SK-MEL-5 (cell line): Measurements from ENCODE around the gene RACGAP1. TPM values are rescaled to one million over a fixed set of nuclear protein-coding genes. Genes with fewer than 3 reads are reported as not detected.
"Not testable (repeated sequence)": the region's sequence is repeated elsewhere in the genome, so short reads cannot be mapped to it uniquely, and the experiment has no call there.

Source experiments
- DNase-seq: peaks from one replicate; pipeline ENCODE4 v3.0.0-alpha.2; 2016; ENCODE audit warnings: low read depth, low spot score
- in situ Hi-C: cut with HindIII; loops from 2 replicates; pipeline ENCODE4 v1.10.0; 2016; ENCODE audit warnings: low sequenced_read_pairs, high pct_unique_total_duplicates, low pct_unique_long_range_greater_than_20kb
- total RNA-seq: library from RNA; depleted of rRNA; stranded (reverse); fragments of >200 nt; shearing (Covaris generic); gene quantifications from 2 replicates; pipeline ENCODE4 v1.2.3, GENCODE V29; 2014

The RACGAP1 gene
- total RNA-seq, 1 experiment from 2014 or later = 65.2 TPM

- in situ Hi-C loops = no loop called here
- no peak for DNase-seq
Observed at GRCh38 chr12:50013361-50014147, 11.7 kb downstream of the RACGAP1 start.

- DNase-seq = no peak
- in situ Hi-C loops = no loop called here
Observed at GRCh38 chr12:50006754-50007442, 18.4 kb downstream of the RACGAP1 start.

- no peak for DNase-seq
- in situ Hi-C loops = no loop called here
Observed at GRCh38 chr12:50006280-50006679, 19.0 kb downstream of the RACGAP1 start.

- in situ Hi-C loops = no loop called here
Observed at GRCh38 chr12:50005175-50005574, 20.1 kb downstream of the RACGAP1 start.

GRCh38 chr12:50004696-50005095, 20.6 kb downstream of the RACGAP1 start:
- no peak for DNase-seq

More at GRCh38 chr12:50005175-50005574, 20.1 kb downstream of the RACGAP1 start:
- no peak for DNase-seq

GRCh38 chr12:50003595-50003994, 21.7 kb downstream of the RACGAP1 start:
- DNase-seq = no peak
- in situ Hi-C loops = no loop called here

More at GRCh38 chr12:50004696-50005095, 20.6 kb downstream of the RACGAP1 start:
- in situ Hi-C loops = no loop called here

GRCh38 chr12:49998453-49998852, 26.8 kb downstream of the RACGAP1 start:
- no peak for DNase-seq
- in situ Hi-C loops = no loop called here

- DNase-seq = no peak
Observed at GRCh38 chr12:49990273-49990672, 35.0 kb downstream of the RACGAP1 start.

GRCh38 chr12:49989400-49989799, 35.9 kb downstream of the RACGAP1 start:
- in situ Hi-C loops, DNase-seq: not testable (repeated sequence)

More at GRCh38 chr12:49990273-49990672, 35.0 kb downstream of the RACGAP1 start:
- in situ Hi-C loops = no loop called here

- no peak for DNase-seq
- in situ Hi-C loops = no loop called here
Observed at GRCh38 chr12:49987625-49988303, 37.5 kb downstream of the RACGAP1 start.

GRCh38 chr12:49986476-49986875, 38.8 kb downstream of the RACGAP1 start:
- DNase-seq = peak; percentile 68
- in situ Hi-C loops = not testable (repeated sequence)

GRCh38 chr12:49985981-49986380, 39.3 kb downstream of the RACGAP1 start:
- DNase-seq = peak; percentile 26
- in situ Hi-C loops = no loop called here

- in situ Hi-C loops = no loop called here
- no peak for DNase-seq
Observed at GRCh38 chr12:49984476-49985359, 40.6 kb downstream of the RACGAP1 start.

GRCh38 chr12:49983892-49984291, 41.4 kb downstream of the RACGAP1 start:
- peak; percentile 22 for DNase-seq

GRCh38 chr12:49982246-49983087, 42.8 kb downstream of the RACGAP1 start:
- DNase-seq = no peak
- in situ Hi-C loops = no loop called here

More at GRCh38 chr12:49983892-49984291, 41.4 kb downstream of the RACGAP1 start:
- in situ Hi-C loops = no loop called here

GRCh38 chr12:49980501-49981349, 44.6 kb downstream of the RACGAP1 start:
- no peak for DNase-seq
- in situ Hi-C loops = no loop called here
